ENCODE measurements around the gene PLD5.

Gene PLD5

DNA sequence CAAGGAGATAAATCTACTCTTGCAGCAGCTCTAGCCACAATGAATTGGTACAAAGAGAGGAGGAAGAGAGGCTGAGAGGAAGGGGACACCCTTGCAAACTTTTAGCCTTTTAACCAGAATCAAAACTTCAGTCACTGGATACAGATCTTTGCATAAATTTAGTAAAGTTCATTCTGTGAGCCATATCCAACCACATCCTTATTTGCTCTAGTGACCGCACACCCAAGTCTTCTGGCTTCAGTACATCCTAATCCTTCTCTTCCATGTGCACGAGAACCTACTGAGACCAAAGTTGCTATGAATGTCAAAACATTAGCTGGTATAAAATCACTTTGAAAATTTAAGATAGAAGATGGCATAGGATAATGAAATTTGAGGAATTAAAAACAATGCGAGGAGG, 21.9 kb upstream of the PLD5 start:
- H2BK12ac ChIP-seq (ENCODE audit: low read length) = no peak overlapping the region
- no peak overlapping the region for H4K12ac ChIP-seq (ENCODE audit: low read depth, low read length)
- H3K79me1 ChIP-seq (ENCODE audit: low read length) = no peaks in the 10 kb centered on the region
- no peak overlapping the region for H2BK5ac ChIP-seq (ENCODE audit: low read depth, low read length, poor library complexity)
- H2BK120ac ChIP-seq (ENCODE audit: insufficient read depth, low read length, poor library complexity) = no peak overlapping the region
- no peak overlapping the region for H3K4me2 ChIP-seq (ENCODE audit: low read length)
- whole genome bisulfite sequencing (ENCODE audit: extremely low coverage, insufficient coverage, insufficient read length) = no CpG with 5 or more reads among the region's 3 CpGs
- no peaks in the 10 kb centered on the region for H3K9me3 ChIP-seq (ENCODE audit: insufficient read depth, low read depth, low read length)
- no peak overlapping the region for H3K23ac ChIP-seq (ENCODE audit: low read length)
- H3K9ac ChIP-seq (ENCODE audit: low read length) = no peak overlapping the region
- H3K4ac ChIP-seq (ENCODE audit: low read depth, low read length) = no peak overlapping the region
- no peak for DNase-seq
- no peaks in the 10 kb centered on the region for H3K4me1 ChIP-seq (ENCODE audit: control insufficient read depth in 1 of 2, insufficient read depth in 2 of 2, low read length in 2 of 2)
- no peak overlapping the region for H3K18ac ChIP-seq (ENCODE audit: low read length)
- H3K36me3 ChIP-seq (ENCODE audit: control insufficient read depth in 1 of 2, insufficient read depth in 2 of 2, low read length in 2 of 2) = no peaks in the 10 kb centered on the region
- H3K27me3 ChIP-seq (ENCODE audit: insufficient read depth, low read length) = no peaks in the 10 kb centered on the region
- no peak overlapping the region for H3K14ac ChIP-seq (ENCODE audit: low read length)
- no peak overlapping the region for H2AFZ ChIP-seq (ENCODE audit: insufficient read depth, low read length, poor library complexity)
- H3K27ac ChIP-seq (ENCODE audit: low read depth, low read length) = no peak overlapping the region
- H3K4me3 ChIP-seq (ENCODE audit: low read depth, low read length) = no peak overlapping the region
- H3K79me2 ChIP-seq (ENCODE audit: control insufficient read depth, insufficient read depth, low read length, poor library complexity) = no peaks in the 10 kb centered on the region
- no peak overlapping the region for H4K91ac ChIP-seq (ENCODE audit: low read depth, low read length)
- H4K8ac ChIP-seq (ENCODE audit: low read depth, low read length) = no peak overlapping the region
- H2AK5ac ChIP-seq (ENCODE audit: low read length) = no peak overlapping the region

DNA sequence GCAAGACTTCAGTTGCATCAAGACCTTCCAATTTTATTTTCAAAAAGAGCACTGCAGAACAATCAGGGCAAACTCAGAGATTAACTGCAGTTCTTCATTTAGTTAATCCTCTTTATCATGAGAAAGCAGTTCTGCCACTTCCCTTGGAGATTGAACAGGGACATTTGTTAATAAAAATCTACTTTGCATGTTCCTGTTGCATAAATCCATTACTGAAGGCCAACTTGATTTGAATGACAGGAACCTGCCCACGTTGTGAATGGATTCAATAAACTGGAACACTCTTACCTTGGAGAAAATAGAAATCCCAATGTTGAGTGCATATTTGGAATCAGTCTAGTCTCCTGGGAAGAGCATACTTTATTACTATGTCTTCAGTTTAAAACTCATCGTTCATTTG, 19.6 kb upstream of the PLD5 start:
- H3K23ac ChIP-seq (ENCODE audit: low read length) = no peak overlapping the region
- H2BK120ac ChIP-seq (ENCODE audit: insufficient read depth, low read length, poor library complexity) = no peak overlapping the region
- no peaks in the 10 kb centered on the region for H3K9me3 ChIP-seq (ENCODE audit: insufficient read depth, low read depth, low read length)
- H3K14ac ChIP-seq (ENCODE audit: low read length) = no peak overlapping the region
- no peak for DNase-seq
- no peak overlapping the region for H3K4ac ChIP-seq (ENCODE audit: low read depth, low read length)
- H2AK5ac ChIP-seq (ENCODE audit: low read length) = no peak overlapping the region
- H3K4me1 ChIP-seq (ENCODE audit: control insufficient read depth in 1 of 2, insufficient read depth in 2 of 2, low read length in 2 of 2) = no peaks in the 10 kb centered on the region
- H3K27me3 ChIP-seq (ENCODE audit: insufficient read depth, low read length) = no peaks in the 10 kb centered on the region
- no peak overlapping the region for H4K91ac ChIP-seq (ENCODE audit: low read depth, low read length)
- WGBS (ENCODE audit: extremely low coverage, insufficient coverage, insufficient read length) = no CpG with 5 or more reads among the region's 2 CpGs
- no peak overlapping the region for H3K9ac ChIP-seq (ENCODE audit: low read length)
- no peaks in the 10 kb centered on the region for H3K36me3 ChIP-seq (ENCODE audit: control insufficient read depth in 1 of 2, insufficient read depth in 2 of 2, low read length in 2 of 2)
- H4K12ac ChIP-seq (ENCODE audit: low read depth, low read length) = no peak overlapping the region
- H3K4me2 ChIP-seq (ENCODE audit: low read length) = no peak overlapping the region
- no peak overlapping the region for H3K4me3 ChIP-seq (ENCODE audit: low read depth, low read length)
- no peak overlapping the region for H3K18ac ChIP-seq (ENCODE audit: low read length)
- H3K27ac ChIP-seq (ENCODE audit: low read depth, low read length) = no peak overlapping the region
- H3K79me1 ChIP-seq (ENCODE audit: low read length) = no peaks in the 10 kb centered on the region
- H3K79me2 ChIP-seq (ENCODE audit: control insufficient read depth, insufficient read depth, low read length, poor library complexity) = no peaks in the 10 kb centered on the region
- H2BK12ac ChIP-seq (ENCODE audit: low read length) = no peak overlapping the region
- H2AFZ ChIP-seq (ENCODE audit: insufficient read depth, low read length, poor library complexity) = no peak overlapping the region
- no peak overlapping the region for H4K8ac ChIP-seq (ENCODE audit: low read depth, low read length)
- no peak overlapping the region for H2BK5ac ChIP-seq (ENCODE audit: low read depth, low read length, poor library complexity)

DNA sequence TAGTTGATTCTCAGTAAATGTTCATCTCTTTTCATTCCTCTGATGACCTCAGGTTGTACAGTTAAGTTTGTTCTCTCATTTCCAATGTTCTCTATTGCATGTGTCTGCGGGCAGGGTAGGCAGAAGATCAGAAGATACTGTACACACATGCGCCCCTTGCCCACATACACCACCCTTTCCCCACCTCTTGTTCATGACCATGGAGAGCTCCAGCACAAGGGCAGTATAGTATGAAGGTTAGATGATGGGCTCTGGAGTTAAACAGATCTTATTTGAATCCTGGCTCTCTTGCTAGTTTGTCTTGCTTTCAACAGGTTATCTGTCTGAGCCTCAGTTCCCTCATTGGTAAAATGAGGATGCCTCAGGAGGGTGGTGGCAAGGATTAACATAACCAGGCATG, 17.8 kb upstream of the PLD5 start:
- no peaks in the 10 kb centered on the region for H3K4me1 ChIP-seq (ENCODE audit: control insufficient read depth in 1 of 2, insufficient read depth in 2 of 2, low read length in 2 of 2)

DNA sequence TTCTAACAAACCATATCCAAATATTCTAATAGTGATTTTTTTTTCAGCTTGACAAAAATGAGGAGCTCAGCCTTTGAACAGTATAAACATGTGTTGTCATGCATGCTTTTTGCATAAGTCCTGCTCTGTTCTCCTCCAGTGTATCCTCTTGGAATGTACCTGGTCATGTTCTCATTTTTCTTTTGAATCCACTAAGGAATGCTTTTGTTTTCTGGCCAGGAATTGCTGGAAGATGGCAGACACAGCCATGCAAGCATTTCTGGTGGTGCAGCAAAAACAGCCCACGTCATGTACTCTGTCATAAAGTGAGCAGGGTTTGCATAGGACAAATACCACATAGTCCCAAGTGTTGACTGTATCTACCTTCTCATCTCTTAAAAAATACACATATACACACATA, 11.5 kb upstream of the PLD5 start:
- DNase-seq = peak; percentile 60 to 86
- Histone ChIP-seq H3K9ac (ENCODE audit: low read length) (no peak overlapping the region), H4K91ac (ENCODE audit: low read depth, low read length) (no peak overlapping the region), H4K12ac (ENCODE audit: low read depth, low read length) (no peak overlapping the region), H2BK120ac (ENCODE audit: insufficient read depth, low read length, poor library complexity) (no peak overlapping the region), H3K18ac (ENCODE audit: low read length) (no peak overlapping the region), H4K8ac (ENCODE audit: low read depth, low read length) (no peak overlapping the region), H2AK5ac (ENCODE audit: low read length) (no peak overlapping the region), H3K27ac (ENCODE audit: low read depth, low read length) (no peak overlapping the region), H2BK5ac (ENCODE audit: low read depth, low read length, poor library complexity) (no peak overlapping the region), H3K36me3 (ENCODE audit: control insufficient read depth in 1 of 2, insufficient read depth in 2 of 2, low read length in 2 of 2) (no peaks in the 10 kb centered on the region), H3K23ac (ENCODE audit: low read length) (no peak overlapping the region), H3K9me3 (ENCODE audit: insufficient read depth, low read depth, low read length) (no peaks in the 10 kb centered on the region), H3K27me3 (ENCODE audit: insufficient read depth, low read length) (no peaks in the 10 kb centered on the region), H3K79me1 (ENCODE audit: low read length) (peaks cover 2% of the 10 kb centered on the region), H2BK12ac (ENCODE audit: low read length) (no peak overlapping the region), H3K14ac (ENCODE audit: low read length) (no peak overlapping the region), H2AFZ (ENCODE audit: insufficient read depth, low read length, poor library complexity) (no peak overlapping the region), H3K4ac (ENCODE audit: low read depth, low read length) (no peak overlapping the region), H3K4me2 (ENCODE audit: low read length) (no peak overlapping the region), H3K79me2 (ENCODE audit: control insufficient read depth, insufficient read depth, low read length, poor library complexity) (no peaks in the 10 kb centered on the region), H3K4me3 (ENCODE audit: low read depth, low read length) (no peak overlapping the region), H3K4me1 (ENCODE audit: control insufficient read depth in 1 of 2, insufficient read depth in 2 of 2, low read length in 2 of 2) (peaks cover 0 to 3% of the 10 kb centered on the region in 2 experiments)
- WGBS (ENCODE audit: extremely low coverage, insufficient coverage, insufficient read length) = no CpG with 5 or more reads among the region's 1 CpG

More for the DNA sequence above, 17.8 kb upstream of the PLD5 start:
- H3K18ac ChIP-seq (ENCODE audit: low read length) = no peak overlapping the region
- H3K27me3 ChIP-seq (ENCODE audit: insufficient read depth, low read length) = no peaks in the 10 kb centered on the region
- H2BK120ac ChIP-seq (ENCODE audit: insufficient read depth, low read length, poor library complexity) = no peak overlapping the region
- H3K4me3 ChIP-seq (ENCODE audit: low read depth, low read length) = no peak overlapping the region
- no CpG with 5 or more reads among the region's 2 CpGs for WGBS (ENCODE audit: extremely low coverage, insufficient coverage, insufficient read length)
- no peak overlapping the region for H3K4me2 ChIP-seq (ENCODE audit: low read length)
- no peak overlapping the region for H4K91ac ChIP-seq (ENCODE audit: low read depth, low read length)
- no peak for DNase-seq
- H3K9ac ChIP-seq (ENCODE audit: low read length) = no peak overlapping the region
- H3K14ac ChIP-seq (ENCODE audit: low read length) = no peak overlapping the region
- H3K9me3 ChIP-seq (ENCODE audit: insufficient read depth, low read depth, low read length) = no peaks in the 10 kb centered on the region
- H4K8ac ChIP-seq (ENCODE audit: low read depth, low read length) = no peak overlapping the region
- no peak overlapping the region for H4K12ac ChIP-seq (ENCODE audit: low read depth, low read length)
- no peaks in the 10 kb centered on the region for H3K36me3 ChIP-seq (ENCODE audit: control insufficient read depth in 1 of 2, insufficient read depth in 2 of 2, low read length in 2 of 2)
- H2BK12ac ChIP-seq (ENCODE audit: low read length) = no peak overlapping the region
- H2AK5ac ChIP-seq (ENCODE audit: low read length) = no peak overlapping the region
- H3K27ac ChIP-seq (ENCODE audit: low read depth, low read length) = no peak overlapping the region
- H3K4ac ChIP-seq (ENCODE audit: low read depth, low read length) = no peak overlapping the region
- no peaks in the 10 kb centered on the region for H3K79me1 ChIP-seq (ENCODE audit: low read length)
- no peak overlapping the region for H3K23ac ChIP-seq (ENCODE audit: low read length)
- H2BK5ac ChIP-seq (ENCODE audit: low read depth, low read length, poor library complexity) = no peak overlapping the region
- no peaks in the 10 kb centered on the region for H3K79me2 ChIP-seq (ENCODE audit: control insufficient read depth, insufficient read depth, low read length, poor library complexity)
- no peak overlapping the region for H2AFZ ChIP-seq (ENCODE audit: insufficient read depth, low read length, poor library complexity)
